Motor neuron (in vitro differentiated cells): ENCODE data around the gene ZFP57. TPM values are rescaled to one million over a fixed set of nuclear protein-coding genes. Genes with fewer than 3 reads are reported as not detected.
A peak's percentile ranks its signal among the peaks of the same experiment; 100 is the strongest.
"Not testable (repeated sequence)": the region's sequence is repeated elsewhere in the genome, so short reads cannot be mapped to it uniquely, and the experiment has no call there.

ENCODE experiments used
- ATAC-seq, 8 experiments: fragments of 200-7000 bp; cut with Tn5 transposase; replicated peaks in 6 of 8; 2 replicates each; pipeline ENCODE4 v1.8.0; 2021; ENCODE audit warnings: mild to moderate bottlenecking in 8 of 8, moderate library complexity in 8 of 8
- H3K27ac ChIP-seq, 2 donors: fragments of 250-450 bp; sonication (Bioruptor Pico); 2 replicates each; pipeline ENCODE4 v1.9.0; 2021; ENCODE audit warnings: antibody characterized with exemption in 2 of 2, mild to moderate bottlenecking in 2 of 2, moderate library complexity in 1 of 2
- H3K4me1 ChIP-seq, 2 donors: fragments of 250-450 bp; sonication (Bioruptor Pico); replicated peaks in 1 of 2; 2 replicates each; pipeline ENCODE4 v1.6.1; 2021; ENCODE audit warnings: antibody characterized with exemption in 2 of 2, mild to moderate bottlenecking in 2 of 2, moderate library complexity in 1 of 2
- H3K4me3 ChIP-seq, 5 donors: fragments of 250-450 bp; sonication (Bioruptor Pico); 2 replicates each; pipeline ENCODE4 v1.9.0; 2021; ENCODE audit warnings: antibody characterized with exemption in 5 of 5, mild to moderate bottlenecking in 5 of 5, moderate library complexity in 4 of 5
- WGBS, 10 experiments: fragments of 450-650 bp; shearing (Covaris generic); methylation state at CpG; one replicate each; pipeline ENCODE4 v1.0.0; 2022; 5-methylcytosine and 5-hydroxymethylcytosine counted together
- in situ Hi-C, 9 experiments: fragments of 400-800 bp; cut with MboI; loops; one replicate each; pipeline ENCODE4 v1.15.0; 2021; ENCODE audit warnings: low sequenced_read_pairs in 9 of 9, low pct_unique_long_range_greater_than_20kb in 2 of 9; ENCODE audit not compliant: unreplicated experiment in 9 of 9
- total RNA-seq, 8 experiments: library from RNA; unstranded; fragments of 300-600 nt; gene quantifications; 2 replicates each; pipeline versions ENCODE4 v1.2.3 to v1.2.4, GENCODE V29; 2022

ZFP57 gene
- total RNA-seq, 8 experiments from 2014 or later, result 0.17 to 0.84 (median 0.19) TPM; not detected in 5

DNA sequence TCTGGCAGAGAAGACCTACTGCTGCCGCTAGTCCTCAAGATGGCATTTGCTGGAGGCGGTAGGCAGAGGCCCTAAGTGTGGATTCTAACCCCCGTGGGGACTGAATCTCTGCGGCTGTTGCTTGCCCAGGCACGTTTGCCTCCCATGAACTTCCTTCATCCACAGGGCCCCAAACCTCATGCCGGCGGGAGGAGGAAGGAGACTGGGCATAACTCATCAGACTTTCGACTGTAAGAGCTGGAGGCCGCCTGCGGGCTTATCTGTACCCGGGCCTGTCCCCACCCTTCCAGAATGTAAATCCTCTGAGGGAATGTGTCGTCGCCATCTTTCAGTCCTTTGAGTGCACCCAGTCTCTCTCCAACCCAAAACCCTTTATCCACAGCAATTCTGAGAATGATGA is 990 bp downstream of the ZFP57 start:
- Histone ChIP-seq H3K4me1 (no peaks in the 10 kb centered on the region), H3K4me3 (no peak overlapping the region), H3K27ac (no peak overlapping the region)
- no peak for ATAC-seq
- 75 to 90% (median 79%) methylated on average over 2 to 6 of the region's 13 CpGs; no CpG with 5 or more reads in 6 of the 10 experiments for WGBS, 10 experiments
- in situ Hi-C loops, result no loop called here

DNA sequence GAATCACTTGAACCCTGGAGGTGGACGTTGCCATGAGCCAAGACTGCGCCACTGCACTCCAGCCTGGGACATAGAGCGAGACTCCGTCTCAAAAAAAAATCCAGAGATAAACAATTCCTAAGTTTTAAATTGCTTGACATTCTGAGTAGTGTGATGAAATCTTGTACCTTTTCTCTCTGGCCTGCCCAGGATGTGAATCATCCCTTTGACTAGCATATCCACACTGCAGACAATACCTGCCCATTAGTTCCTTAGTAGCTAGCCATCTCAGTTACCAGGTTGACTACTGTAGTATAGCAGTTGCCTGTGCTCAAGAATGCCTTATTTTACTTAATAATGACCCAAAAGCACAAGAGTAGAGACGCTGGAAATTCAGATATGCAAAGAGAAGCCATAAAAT is 2.8 kb downstream of the ZFP57 start:
- Histone ChIP-seq H3K4me3 (no peak overlapping the region), H3K4me1 (no peaks in the 10 kb centered on the region), H3K27ac (no peak overlapping the region)
- WGBS, 10 experiments, result 0 to 100% (median 77%) methylated on average over 1 to 5 of the region's 5 CpGs; no CpG with 5 or more reads in 1 of the 10 experiments
- in situ Hi-C loops, result no loop called here
- ATAC-seq, result no peak

DNA sequence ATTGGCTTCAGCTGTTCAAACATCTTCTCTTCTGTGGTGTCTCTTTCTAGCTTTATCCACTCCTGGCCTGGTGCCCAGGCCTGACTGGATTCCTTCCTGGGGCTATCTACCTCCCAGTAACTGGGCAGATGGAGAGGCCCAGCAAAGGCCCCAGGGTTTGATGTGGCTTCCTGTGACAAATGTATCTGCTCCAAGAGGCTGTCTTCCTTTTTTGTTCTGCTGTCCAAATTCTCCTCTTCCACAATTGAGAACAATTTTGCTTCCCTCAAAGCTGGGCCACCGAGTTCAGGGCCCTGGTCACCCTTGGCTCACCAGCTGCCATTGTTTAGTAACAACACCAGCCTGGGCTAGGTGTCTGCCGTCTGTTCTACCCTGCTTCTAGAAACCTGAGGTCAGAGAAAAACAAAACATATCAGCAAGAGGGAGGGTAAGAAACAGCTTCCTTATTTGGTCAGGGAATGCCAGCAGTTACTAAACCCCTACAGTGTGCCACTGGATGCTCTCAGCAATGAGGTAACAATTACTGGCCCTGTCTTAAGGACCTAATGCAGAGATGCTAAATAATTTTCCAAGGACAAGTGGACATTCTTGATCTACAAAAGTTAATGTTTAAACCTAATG is 3.9 kb downstream of the ZFP57 start:
- Histone ChIP-seq H3K27ac (no peak overlapping the region), H3K4me3 (no peak overlapping the region), H3K4me1 (no peaks in the 10 kb centered on the region)
- ATAC-seq, result peak in 4 of 8 experiments; percentile 28 to 77 (median 54)
- WGBS, 10 experiments, result 0 to 80% (median 24%) methylated on average over 1 to 2 of the region's 2 CpGs; no CpG with 5 or more reads in 2 of the 10 experiments
- in situ Hi-C loops, result no loop called here

DNA sequence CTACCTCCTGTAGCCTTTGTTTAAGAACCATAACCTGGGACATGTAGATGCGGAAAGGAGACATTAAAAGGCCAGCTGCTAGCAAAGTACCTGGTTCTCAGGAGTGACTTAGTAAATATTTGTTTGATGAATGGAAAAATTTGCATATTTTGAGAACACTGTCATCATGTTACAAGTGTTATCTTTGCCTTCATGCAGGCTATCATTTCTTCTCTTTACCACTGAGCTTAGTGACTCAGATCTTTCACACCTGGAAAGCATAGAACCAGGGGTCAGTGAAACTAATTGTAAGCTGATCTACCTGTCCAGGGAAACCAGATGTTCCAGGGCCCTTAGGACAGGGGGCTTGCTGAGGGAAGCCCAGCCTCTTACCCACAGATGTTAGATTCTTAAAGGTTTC is 5.4 kb downstream of the ZFP57 start:
- 0 to 86% (median 70%) methylated on average over 1 of the region's 1 CpG; no CpG with 5 or more reads in 5 of the 10 experiments for WGBS, 10 experiments

DNA sequence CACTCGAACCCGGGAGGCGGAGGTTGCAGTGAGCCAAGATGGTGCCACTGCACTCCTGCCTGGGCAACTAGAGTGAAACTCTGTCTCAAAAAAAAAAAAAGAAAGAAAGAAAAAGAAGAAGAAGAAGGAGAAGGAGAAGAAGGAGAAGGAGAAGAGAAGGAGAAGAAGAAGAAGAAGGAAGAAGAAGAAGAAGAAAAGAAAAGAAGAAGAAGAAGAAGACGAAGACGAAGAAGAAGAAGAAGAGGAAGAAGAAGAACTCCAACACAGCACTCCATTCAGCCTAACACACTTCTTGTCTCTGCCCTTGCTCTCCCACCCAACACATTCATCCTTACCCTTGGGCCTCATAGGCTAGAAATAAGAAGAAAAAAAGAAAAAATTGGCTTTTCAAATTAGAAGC is 6.9 kb downstream of the ZFP57 start:
- no peak for ATAC-seq
- H3K27ac ChIP-seq, result no peak overlapping the region
- in situ Hi-C loops, result no loop called here
- no peak overlapping the region for H3K4me3 ChIP-seq
- H3K4me1 ChIP-seq, result no peaks in the 10 kb centered on the region
- WGBS, 10 experiments, result 64 to 100% (median 85%) methylated on average over 2 to 5 of the region's 5 CpGs

More for the DNA sequence above, 5.4 kb downstream of the ZFP57 start:
- in situ Hi-C loops, result no loop called here
- no peak for ATAC-seq
- Histone ChIP-seq H3K27ac (no peak overlapping the region), H3K4me1 (no peaks in the 10 kb centered on the region), H3K4me3 (no peak overlapping the region)

DNA sequence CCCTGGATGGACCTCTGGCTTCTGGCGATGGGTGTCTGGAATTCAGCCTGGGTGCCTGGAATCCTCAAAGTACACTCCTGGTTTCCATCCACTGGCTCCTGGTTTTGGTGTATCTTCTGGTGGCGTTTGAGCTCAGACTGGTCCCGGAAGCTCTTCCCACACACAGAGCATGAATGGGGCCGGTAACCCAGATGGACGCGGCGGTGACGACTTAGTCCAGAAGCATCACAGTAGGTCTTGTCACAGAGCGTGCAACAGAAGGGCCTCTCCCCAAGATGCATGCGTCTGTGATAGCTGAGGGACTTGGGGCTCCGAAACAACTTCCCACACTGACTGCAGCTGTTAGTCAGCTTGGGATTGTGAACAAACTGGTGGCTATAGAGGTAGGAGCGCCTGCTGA is 7.8 kb downstream of the ZFP57 start:
- no peak for ATAC-seq

DNA sequence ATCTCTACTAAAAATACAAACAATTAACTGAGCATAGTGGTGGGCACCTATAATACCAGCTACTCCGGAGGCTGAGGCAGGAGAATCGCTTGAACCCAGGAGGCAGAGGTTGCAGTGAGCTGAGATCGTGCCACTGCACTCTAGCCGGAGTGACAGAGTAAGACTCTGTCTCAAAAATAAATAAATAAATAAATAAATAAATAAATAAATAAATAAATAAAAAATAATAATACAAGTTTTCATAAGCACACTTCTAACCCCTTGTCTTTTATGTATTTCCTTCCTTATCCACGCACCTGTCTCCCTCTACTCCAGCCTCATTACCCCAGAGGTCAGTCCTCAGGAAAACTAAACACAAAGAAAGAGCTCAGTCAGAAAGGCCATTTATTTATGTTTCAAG is 8.8 kb downstream of the ZFP57 start:
- H3K4me3 ChIP-seq, H3K4me1 ChIP-seq, H3K27ac ChIP-seq, ATAC-seq, in situ Hi-C loops: not testable (repeated sequence)
- 41 to 100% (median 76%) methylated on average over 2 to 5 of the region's 5 CpGs; no CpG with 5 or more reads in 4 of the 10 experiments for WGBS, 10 experiments

More for the DNA sequence above, 7.8 kb downstream of the ZFP57 start:
- 53 to 100% (median 80%) methylated on average over 1 to 8 of the region's 12 CpGs; no CpG with 5 or more reads in 2 of the 10 experiments for WGBS, 10 experiments
- no peaks in the 10 kb centered on the region for H3K4me1 ChIP-seq
- no peak overlapping the region for H3K27ac ChIP-seq
- no peak overlapping the region for H3K4me3 ChIP-seq
- in situ Hi-C loops, result no loop called here

DNA sequence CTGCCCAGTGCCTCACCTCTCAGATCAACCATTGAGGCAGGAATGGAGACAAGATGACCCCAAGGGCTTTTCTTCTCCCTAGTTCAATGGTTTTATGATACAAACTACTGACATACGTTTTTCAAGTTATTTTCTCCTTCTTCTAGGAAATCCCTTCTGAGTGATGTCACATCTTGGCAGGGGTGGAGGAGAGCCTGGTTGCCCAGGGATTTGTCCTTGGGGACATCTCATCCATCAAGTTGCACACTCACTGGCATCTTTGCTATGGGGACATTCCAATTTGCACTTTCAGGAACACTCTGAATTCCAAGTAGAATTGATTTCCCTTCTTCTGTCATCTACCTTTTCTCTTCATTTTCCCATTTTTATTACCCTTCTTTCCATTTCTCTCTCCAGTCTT is 9.9 kb downstream of the ZFP57 start:
- WGBS, 10 experiments, result 20 to 60% (median 33%) methylated on average over 1 of the region's 1 CpG; no CpG with 5 or more reads in 6 of the 10 experiments
- Histone ChIP-seq H3K4me1 (peaks cover 0 to 2% of the 10 kb centered on the region in 2 donors), H3K4me3 (no peak overlapping the region), H3K27ac (no peak overlapping the region)
- ATAC-seq, result no peak
- in situ Hi-C loops, result no loop called here

DNA sequence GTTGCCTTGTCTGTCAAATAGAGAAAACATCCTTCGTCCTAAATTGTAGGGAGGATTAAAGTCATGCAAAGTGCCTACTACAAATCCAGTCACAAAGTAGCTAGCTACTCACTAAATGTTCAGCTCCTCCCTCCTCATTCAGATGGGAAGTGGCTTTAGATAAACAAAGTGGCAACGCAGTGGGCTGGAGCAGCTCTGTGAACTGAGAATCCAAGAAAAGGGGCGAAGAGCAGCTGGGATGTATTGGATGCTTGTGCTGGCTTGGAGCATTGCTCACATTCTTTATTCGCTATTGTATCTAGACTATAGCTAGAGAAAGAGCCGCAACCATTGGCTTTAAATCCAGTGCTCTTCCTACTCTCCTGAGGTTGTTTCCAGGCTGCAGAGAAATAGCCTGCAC is 13.8 kb downstream of the ZFP57 start:
- in situ Hi-C loops, result no loop called here
- H3K27ac ChIP-seq, result no peak overlapping the region
- ATAC-seq, result peak in 1 of 8 experiments; percentile 30
- no peak overlapping the region for H3K4me3 ChIP-seq
- WGBS, 10 experiments, result 0 to 25% (median 0%) methylated on average over 1 to 5 of the region's 5 CpGs; no CpG with 5 or more reads in 3 of the 10 experiments
- peaks cover 0 to 2% of the 10 kb centered on the region in 2 donors for H3K4me1 ChIP-seq

DNA sequence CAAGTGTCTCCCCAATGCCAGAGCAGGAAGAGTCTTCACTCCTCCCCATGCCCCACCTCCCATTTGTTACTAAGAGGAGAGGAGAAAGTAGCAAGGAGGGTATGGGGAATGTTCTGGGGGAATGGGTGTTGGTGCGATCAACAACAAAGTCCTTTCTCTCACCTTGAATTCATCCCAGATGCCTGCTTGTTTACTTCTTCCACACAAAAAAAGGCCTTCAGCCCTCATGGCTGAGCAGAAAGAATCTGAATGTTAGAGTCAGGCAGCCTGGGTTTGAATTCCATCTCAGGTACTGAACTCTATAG is 14.2 kb downstream of the ZFP57 start:
- ATAC-seq, result no peak
- Histone ChIP-seq H3K4me3 (no peak overlapping the region), H3K4me1 (peaks cover 0 to 2% of the 10 kb centered on the region in 2 donors), H3K27ac (no peak overlapping the region)
- in situ Hi-C loops, result no loop called here
- 33 to 100% (median 82%) methylated on average over 1 of the region's 1 CpG; no CpG with 5 or more reads in 6 of the 10 experiments for WGBS, 10 experiments

DNA sequence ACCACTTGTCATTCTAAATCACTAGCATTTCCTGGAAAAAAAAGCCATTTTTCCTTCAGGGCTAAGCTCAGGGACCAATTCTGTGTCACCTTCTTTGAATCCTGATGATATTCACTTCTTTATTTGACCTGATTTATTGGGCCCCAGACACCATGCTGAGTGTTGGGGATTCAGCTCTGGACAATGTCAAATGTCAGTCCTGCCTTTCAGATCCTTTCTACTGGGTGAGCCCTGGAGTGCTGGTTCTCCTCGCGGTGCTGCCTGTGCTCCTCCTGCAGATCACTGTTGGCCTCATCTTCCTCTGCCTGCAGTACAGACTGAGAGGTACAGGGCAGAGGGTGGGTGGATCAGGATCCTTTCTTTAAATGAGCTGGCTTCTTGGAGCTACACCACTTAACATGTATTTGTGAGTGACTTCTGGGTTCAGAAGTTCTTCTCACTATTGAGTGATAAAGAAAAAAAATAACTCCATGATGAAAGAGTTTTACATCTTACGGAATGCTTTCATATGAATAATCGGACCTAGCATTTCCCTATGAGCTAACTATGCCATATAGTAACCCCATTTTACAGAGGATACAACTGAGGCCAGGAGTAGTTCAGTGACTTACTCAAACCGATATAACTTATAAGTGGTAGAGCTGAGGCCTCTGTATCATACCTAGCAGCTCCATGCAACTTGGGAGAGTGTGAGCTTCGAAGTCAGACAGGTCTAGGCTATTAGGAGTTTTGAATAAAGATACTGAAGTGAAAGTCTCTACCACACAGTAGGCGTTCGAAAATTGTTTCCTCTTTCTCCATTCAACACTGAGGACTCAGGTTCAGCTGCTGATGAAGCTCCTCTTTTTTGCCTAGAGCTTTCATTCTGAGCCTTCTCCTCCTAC is 14.8 kb downstream of the ZFP57 start:
- ATAC-seq, result no peak
- Histone ChIP-seq H3K4me1 (peaks cover 0 to 2% of the 10 kb centered on the region in 2 donors), H3K4me3 (no peak overlapping the region), H3K27ac (no peak overlapping the region)
- WGBS, 10 experiments, result 33 to 90% (median 69%) methylated on average over 2 to 7 of the region's 8 CpGs; no CpG with 5 or more reads in 1 of the 10 experiments
- in situ Hi-C loops, result no loop called here

DNA sequence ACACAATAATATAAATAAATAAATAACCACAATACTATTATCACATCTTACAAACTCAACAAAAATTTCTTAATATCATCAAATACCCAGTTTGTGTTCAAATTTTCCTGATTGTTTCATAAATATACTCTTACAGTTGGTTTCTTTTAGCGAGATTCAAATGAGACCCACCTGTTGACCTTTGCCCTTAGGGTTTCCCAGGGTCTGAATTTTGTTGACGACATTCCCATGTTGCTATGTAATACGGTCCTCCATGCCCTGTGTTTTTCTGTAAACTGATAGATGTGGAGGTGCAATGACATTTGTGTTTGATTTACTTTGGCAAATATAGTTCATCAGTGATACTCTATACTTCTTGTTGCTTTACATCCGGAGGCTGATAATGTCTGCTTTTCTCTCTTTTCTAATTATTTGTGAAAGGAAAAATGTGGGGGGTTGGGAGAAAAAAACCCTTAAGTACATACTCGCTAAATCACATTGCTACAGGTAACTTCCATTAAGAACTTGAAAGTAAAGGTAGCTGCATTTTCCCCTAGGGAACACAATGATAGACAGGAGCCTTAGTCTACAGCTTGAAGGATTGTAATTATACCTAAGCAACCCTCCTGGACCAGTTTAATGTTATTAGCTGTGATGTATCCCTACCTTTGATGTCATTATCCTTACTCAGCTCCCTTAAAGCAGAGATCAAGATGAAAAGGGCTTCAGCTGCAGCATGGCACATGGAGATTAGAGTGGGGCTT is 17.5 kb downstream of the ZFP57 start:
- H3K4me1 ChIP-seq, result peaks cover 0 to 2% of the 10 kb centered on the region in 2 donors
- H3K4me3 ChIP-seq, result no peak overlapping the region
- in situ Hi-C loops, result no loop called here
- WGBS, 10 experiments, result 0 to 74% (median 50%) methylated on average over 1 to 5 of the region's 5 CpGs; no CpG with 5 or more reads in 2 of the 10 experiments
- ATAC-seq, result no peak
- H3K27ac ChIP-seq, result no peak overlapping the region
